B cell (primary cell): ENCODE measurements around the gene DRD1. TPM values are rescaled to one million over a fixed set of nuclear protein-coding genes. Genes with fewer than 3 reads are reported as not detected.

Source experiments
- ATAC-seq: fragments of 200-7000 bp; cut with Tn5 transposase; one replicate; pipeline ENCODE4 v1.10.0; 2021; ENCODE audit warnings: low read depth, mild to moderate bottlenecking, moderate number of reproducible peaks, moderate library complexity
- CTCF ChIA-PET: fragments of 350-600 bp; sonication (Branson Sonifier 250); formaldehyde crosslinking; loops from one replicate; lab custom pipeline; 2021; ENCODE audit warnings: antibody characterized with exemption, inconsistent platforms; lab: Charles Lee
- POLR2A ChIA-PET: fragments of 350-600 bp; sonication (Branson Sonifier 250); formaldehyde crosslinking; loops from one replicate; lab custom pipeline; 2021; ENCODE audit warnings: antibody characterized with exemption; lab: Charles Lee
- DNase-seq: peaks from one replicate; pipeline ENCODE4 v3.0.0; 2013
- H2AFZ ChIP-seq: 2 replicates; pipeline ENCODE4 v1.6.1; 2012; ENCODE audit warnings: mild to moderate bottlenecking, low read depth, low read length; ENCODE audit not compliant: insufficient read depth, poor library complexity, severe bottlenecking
- H3K27ac ChIP-seq, 2 donors: 1 replicate in 1 of 2; 2 replicates in 1 of 2; pipeline ENCODE4 v1.5.1; 2012 to 2013; ENCODE audit warnings: low read length in 2 of 2, mild to moderate bottlenecking in 2 of 2, moderate library complexity in 1 of 2
- H3K27me3 ChIP-seq, 4 experiments: fragments of 200-600 bp in 1 of 4; sonication (generic) in 1 of 4; replicated peaks in 1 of 4; 1 replicate in 2 of 4; 2 replicates in 2 of 4; pipeline versions ENCODE4 v1.6.1 to v1.7.0; 2013 to 2016; ENCODE audit warnings: low read length in 3 of 4, mild to moderate bottlenecking in 2 of 4, mixed read lengths in 1 of 4, moderate library complexity in 1 of 4; ENCODE audit not compliant: insufficient read depth in 4 of 4, control insufficient read depth in 3 of 4; ENCODE audit errors: control extremely low read depth in 1 of 4
- H3K36me3 ChIP-seq, 2 experiments: replicated peaks in 1 of 2; 1 replicate in 1 of 2; 2 replicates in 1 of 2; pipeline versions ENCODE4 v1.6.1 to v1.7.1; 2013; ENCODE audit warnings: low read length in 1 of 2; ENCODE audit not compliant: insufficient read depth in 2 of 2, control insufficient read depth in 1 of 2; ENCODE audit errors: control extremely low read depth in 1 of 2, extremely low read depth in 1 of 2
- H3K4me1 ChIP-seq, 2 donors: fragments of 200-600 bp in 1 of 2; sonication (generic) in 1 of 2; 1 replicate in 1 of 2; 2 replicates in 1 of 2; pipeline versions ENCODE4 v1.5.1 to v1.6.1; 2013 to 2017; ENCODE audit warnings: low read length in 2 of 2; ENCODE audit not compliant: control insufficient read depth in 2 of 2, insufficient read depth in 2 of 2
- H3K4me2 ChIP-seq: replicated peaks from 2 replicates; pipeline ENCODE3; 2012; ENCODE audit warnings: mild to moderate bottlenecking, low read depth, low read length; ENCODE audit not compliant: poor library complexity, severe bottlenecking
- H3K4me3 ChIP-seq, 5 experiments: fragments of 200-600 bp in 1 of 5; sonication (generic) in 1 of 5; 1 replicate in 3 of 5; 2 replicates in 2 of 5; pipeline versions ENCODE4 v1.5.1 to v1.7.0; 2011 to 2016; ENCODE audit warnings: low read length in 4 of 5, mild to moderate bottlenecking in 4 of 5, low read depth in 2 of 5, control low read depth in 1 of 5, moderate library complexity in 1 of 5; ENCODE audit not compliant: insufficient read depth in 1 of 5; ENCODE audit errors: control extremely low read depth in 1 of 5, extremely low read depth in 1 of 5
- H3K79me2 ChIP-seq: fragments of 200-600 bp; sonication (generic); one replicate; pipeline ENCODE4 v1.6.0; 2016; ENCODE audit warnings: low read length; ENCODE audit not compliant: control insufficient read depth, insufficient read depth
- H3K9ac ChIP-seq: fragments of 200-600 bp; sonication (generic); 2 replicates; pipeline ENCODE4 v1.6.1; 2017; ENCODE audit warnings: mild to moderate bottlenecking, low read length, moderate library complexity
- H3K9me3 ChIP-seq, 3 donors: one replicate each; pipeline versions ENCODE4 v1.6.1 to v1.7.1; 2013; ENCODE audit warnings: low read length in 2 of 3; ENCODE audit not compliant: control insufficient read depth in 2 of 3, insufficient read depth in 1 of 3; ENCODE audit errors: control extremely low read depth in 1 of 3
- H4K20me1 ChIP-seq: 2 replicates; pipeline ENCODE4 v1.6.0; 2012; ENCODE audit warnings: mild to moderate bottlenecking, low read length; ENCODE audit not compliant: insufficient read depth, control insufficient read depth, poor library complexity, severe bottlenecking
- H3K27ac Mint-ChIP-seq: one replicate; pipeline ENCODE4 v1.8.0; 2021; ENCODE audit warnings: mixed read lengths
- H3K27me3 Mint-ChIP-seq: one replicate; pipeline ENCODE4 v1.8.0; 2021; ENCODE audit warnings: mixed read lengths
- H3K4me1 Mint-ChIP-seq: one replicate; pipeline ENCODE4 v1.8.0; 2021; ENCODE audit warnings: mixed read lengths
- H3K4me3 Mint-ChIP-seq: one replicate; pipeline ENCODE4 v1.8.0; 2021; ENCODE audit warnings: mixed read lengths
- H3K9me3 Mint-ChIP-seq: one replicate; pipeline ENCODE4 v1.8.0; 2022; ENCODE audit warnings: mixed read lengths; ENCODE audit not compliant: insufficient read depth
- EZH2 ChIP-seq: IDR thresholded peaks from 2 replicates; pipeline ENCODE4 v1.6.1; 2012; ENCODE audit warnings: borderline replicate concordance, low read depth, mild to moderate bottlenecking, moderate library complexity, low read length; ENCODE audit not compliant: insufficient read depth, poor library complexity, severe bottlenecking
- WGBS: methylation state at CpG from one replicate; pipeline ENCODE4 v1.1.5; 2013; ENCODE audit warnings: missing lambda C conversion rate; ENCODE audit not compliant: insufficient coverage; 5-methylcytosine and 5-hydroxymethylcytosine counted together
- intact Hi-C: fragments of 100-400 bp; cut with micrococcal nuclease; formaldehyde crosslinking; loops from one replicate; pipeline ENCODE4 v1.10.0; 2022
- polyA plus RNA-seq: library from polyadenylated mRNA; depleted of rRNA; stranded (reverse); fragments of >200 nt; gene quantifications from 2 replicates; pipeline ENCODE4 v1.2.3, GENCODE V29; 2012
- total RNA-seq, 2 donors: library from RNA; stranded (reverse); fragments of 120-200 nt in 1 of 2; gene quantifications; 1 replicate in 1 of 2; 2 replicates in 1 of 2; pipeline versions ENCODE4 v1.2.3 to v1.2.4, GENCODE V29; 2013 to 2022
- TF ChIP-seq, protein P1 (sequence below): fragments of 200-600 bp; IDR thresholded peaks from one replicate; pipeline ENCODE4 v1.8.0; 2022; ENCODE audit warnings: antibody characterized with exemption, mild to moderate bottlenecking

The DRD1 gene
- total and polyA plus RNA-seq, 2 donors (not counting 1 experiment from before 2014, with no cell fraction given), result not detected

- no peak for TF ChIP-seq EZH2
- TF ChIP-seq, protein P1, sequence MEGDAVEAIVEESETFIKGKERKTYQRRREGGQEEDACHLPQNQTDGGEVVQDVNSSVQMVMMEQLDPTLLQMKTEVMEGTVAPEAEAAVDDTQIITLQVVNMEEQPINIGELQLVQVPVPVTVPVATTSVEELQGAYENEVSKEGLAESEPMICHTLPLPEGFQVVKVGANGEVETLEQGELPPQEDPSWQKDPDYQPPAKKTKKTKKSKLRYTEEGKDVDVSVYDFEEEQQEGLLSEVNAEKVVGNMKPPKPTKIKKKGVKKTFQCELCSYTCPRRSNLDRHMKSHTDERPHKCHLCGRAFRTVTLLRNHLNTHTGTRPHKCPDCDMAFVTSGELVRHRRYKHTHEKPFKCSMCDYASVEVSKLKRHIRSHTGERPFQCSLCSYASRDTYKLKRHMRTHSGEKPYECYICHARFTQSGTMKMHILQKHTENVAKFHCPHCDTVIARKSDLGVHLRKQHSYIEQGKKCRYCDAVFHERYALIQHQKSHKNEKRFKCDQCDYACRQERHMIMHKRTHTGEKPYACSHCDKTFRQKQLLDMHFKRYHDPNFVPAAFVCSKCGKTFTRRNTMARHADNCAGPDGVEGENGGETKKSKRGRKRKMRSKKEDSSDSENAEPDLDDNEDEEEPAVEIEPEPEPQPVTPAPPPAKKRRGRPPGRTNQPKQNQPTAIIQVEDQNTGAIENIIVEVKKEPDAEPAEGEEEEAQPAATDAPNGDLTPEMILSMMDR, result no peak
- WGBS, result 86% methylated on average over 5 of the region's 5 CpGs
- peaks cover 17% of the 10 kb centered on the region for H3K27me3 Mint-ChIP-seq
- H3K4me3 Mint-ChIP-seq, result no peak overlapping the region
- ChIA-PET POLR2A (no interaction called here), CTCF (no interaction called here)
- H3K27ac Mint-ChIP-seq, result no peak overlapping the region
- intact Hi-C loops, result no loop called here
- H3K36me3 ChIP-seq, result no peaks in the 10 kb centered on the region
- H4K20me1 ChIP-seq, result no peaks in the 10 kb centered on the region
- H3K27ac ChIP-seq, result no peak overlapping the region
- H3K9me3 Mint-ChIP-seq, result no peaks in the 10 kb centered on the region
- no peak overlapping the region for H2AFZ ChIP-seq
- H3K4me2 ChIP-seq, result no peak overlapping the region
- no peak for DNase-seq
- no peak for ATAC-seq
- H3K4me1 Mint-ChIP-seq, result no peaks in the 10 kb centered on the region
- no peaks in the 10 kb centered on the region for H3K79me2 ChIP-seq
- no peak overlapping the region for H3K9ac ChIP-seq
- no peaks in the 10 kb centered on the region for H3K4me1 ChIP-seq
- no peak overlapping the region for H3K4me3 ChIP-seq
- H3K27me3 ChIP-seq, result peaks cover 0 to 6% (median 0%) of the 10 kb centered on the region in 4 experiments
- peaks cover 0 to 3% (median 0%) of the 10 kb centered on the region in 3 donors for H3K9me3 ChIP-seq
These were observed 51.7 kb downstream of the DRD1 start for GRCh38 chr5:175392236-175392635.

- no peaks in the 10 kb centered on the region for H3K4me1 ChIP-seq
- H2AFZ ChIP-seq, result no peak overlapping the region
- no peak overlapping the region for H3K4me3 ChIP-seq
- H3K4me2 ChIP-seq, result no peak overlapping the region
- intact Hi-C loops, result no loop called here
- ATAC-seq (no peak), DNase-seq (no peak)
- H3K36me3 ChIP-seq, result no peaks in the 10 kb centered on the region
- no peaks in the 10 kb centered on the region for H4K20me1 ChIP-seq
- no peaks in the 10 kb centered on the region for H3K79me2 ChIP-seq
- 100% methylated on average over 3 of the region's 4 CpGs for WGBS
- no peak overlapping the region for H3K9ac ChIP-seq
- no peaks in the 10 kb centered on the region for H3K4me1 Mint-ChIP-seq
- H3K27ac ChIP-seq, result no peak overlapping the region
- ChIA-PET POLR2A (no interaction called here), CTCF (no interaction called here)
- H3K9me3 ChIP-seq, result peaks cover 0 to 3% (median 0%) of the 10 kb centered on the region in 3 donors
- no peak for TF ChIP-seq EZH2
- TF ChIP-seq, protein P1, result no peak
- H3K9me3 Mint-ChIP-seq, result no peaks in the 10 kb centered on the region
- H3K27me3 Mint-ChIP-seq, result peaks cover 11% of the 10 kb centered on the region
- no peak overlapping the region for H3K27ac Mint-ChIP-seq
- H3K4me3 Mint-ChIP-seq, result no peak overlapping the region
- H3K27me3 ChIP-seq, result no peaks in the 10 kb centered on the region
These were observed 53.5 kb downstream of the DRD1 start for GRCh38 chr5:175390352-175391083.

Other genes starting within 250 kb of the DRD1 start
- gene SFXN1, start 34.4 kb upstream of the DRD1 start, total RNA-seq, result 30.5 and 39.1 TPM in 2 replicates
- 16.4 and 18.5 TPM in 2 replicates for gene SFXN1, start 34.4 kb upstream of the DRD1 start, polyA plus RNA-seq
- gene HRH2, start 213.9 kb upstream of the DRD1 start, total RNA-seq, result not detected in 2 replicates
- 0.27 and 0.46 TPM in 2 replicates for gene HRH2, start 213.9 kb upstream of the DRD1 start, polyA plus RNA-seq